HepG2 (cell line): Measurements from ENCODE around the gene CCL7. TPM values are rescaled to one million over a fixed set of nuclear protein-coding genes. Genes with fewer than 3 reads are reported as not detected.

Experiments
- AKNA ChIP-seq: sonication (generic); formaldehyde crosslinking; IDR thresholded peaks from 2 replicates; pipeline ENCODE4 v1.4.0; 2020; ENCODE audit warnings: missing genetic modification reagents, borderline replicate concordance
- FOSL1 ChIP-seq: sonication (generic); formaldehyde crosslinking; IDR thresholded peaks from 2 replicates; pipeline ENCODE4 v1.9.0; 2021; ENCODE audit warnings: missing genetic modification reagents, borderline replicate concordance
- LCORL ChIP-seq, 2 experiments: fragments of 450-650 bp in 1 of 2; sonication (generic) in 1 of 2; formaldehyde crosslinking in 1 of 2; IDR thresholded peaks; 2 replicates each; pipeline versions ENCODE4 v1.5.0 to v1.6.1; 2017 to 2020; ENCODE audit warnings: antibody characterized with exemption in 1 of 2, missing genetic modification reagents in 1 of 2
- ZNF180 ChIP-seq: sonication (generic); formaldehyde crosslinking; IDR thresholded peaks from 2 replicates; pipeline ENCODE4 v1.4.0; 2020; ENCODE audit warnings: low read depth, missing genetic modification reagents, borderline replicate concordance
- ZNF280D ChIP-seq: sonication (generic); formaldehyde crosslinking; IDR thresholded peaks from 2 replicates; pipeline ENCODE4 v1.5.1; 2020; ENCODE audit warnings: mild to moderate bottlenecking, missing genetic modification reagents
- ZSCAN12 ChIP-seq: sonication (generic); formaldehyde crosslinking; IDR thresholded peaks from 2 replicates; pipeline ENCODE4 v1.9.0; 2021; ENCODE audit warnings: mild to moderate bottlenecking, missing genetic modification reagents
- polyA plus RNA-seq, 8 experiments: library from polyadenylated mRNA; depleted of rRNA in 3 of 8; stranded (reverse) in 7 of 8; unstranded in 1 of 8; fragments of >200 nt; fragmentation: Illumina TruSeq in 4 of 8; extraction: Trizol in 4 of 8; gene quantifications; 2 replicates each; pipeline versions ENCODE4 v1.2.1 to v1.2.3, GENCODE V29; 2011 to 2016; ENCODE audit warnings: low read depth in 4 of 8, missing spikeins in 1 of 8, mixed read lengths in 1 of 8; ENCODE audit not compliant: insufficient read depth in 1 of 8
- total RNA-seq, 5 experiments: library from RNA; depleted of rRNA; stranded (reverse); fragments of >200 nt; fragmentation: Illumina TruSeq; extraction: Trizol; gene quantifications; 2 replicates each; pipeline ENCODE4 v1.2.3, GENCODE V29; 2016; ENCODE audit warnings: low read depth in 1 of 5
- TF ChIP-seq, protein P1 (sequence below): sonication (generic); formaldehyde crosslinking; IDR thresholded peaks from 2 replicates; pipeline ENCODE4 v1.8.1; 2023; ENCODE audit warnings: mild to moderate bottlenecking, missing genetic modification reagents

The CCL7 gene
- total and polyA plus RNA-seq, 2 of the 13 experiments (the other 11 are each of a cell fraction or from before 2014, with no cell fraction given), result not detected

DNA sequence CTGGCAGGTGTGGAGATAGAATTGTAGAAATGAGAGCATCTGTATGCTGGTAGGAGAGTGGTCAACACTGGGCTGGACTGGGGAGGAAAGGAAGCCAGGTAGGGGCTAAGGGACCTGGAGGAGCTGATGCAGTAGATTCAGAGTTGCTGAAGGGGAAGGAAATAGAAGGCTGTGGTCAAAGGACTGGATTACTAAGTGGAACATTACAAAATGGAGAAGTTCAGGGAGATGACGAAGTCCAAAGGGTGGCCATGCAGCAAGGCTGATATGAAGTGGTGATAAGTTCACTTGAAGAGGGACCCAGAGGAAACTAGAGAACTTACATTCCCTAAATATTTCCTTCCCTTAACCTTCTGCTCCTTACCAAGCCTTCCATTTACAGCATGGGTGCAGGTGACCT lies 23.6 kb upstream of the CCL7 start (continued):
- TF ChIP-seq ZNF280D (CRISPR knock-in tag) (no peak), AKNA (CRISPR knock-in tag) (no peak), ZSCAN12 (CRISPR knock-in tag) (no peak), FOSL1 (CRISPR knock-in tag) (no peak), LCORL (IDR thresholded peaks at IDR 0.05) (no peak), LCORL (CRISPR knock-in tag; IDR thresholded peaks at IDR 0.05) (no peak), ZNF180 (CRISPR knock-in tag) (no peak)
- TF ChIP-seq, protein P1, sequence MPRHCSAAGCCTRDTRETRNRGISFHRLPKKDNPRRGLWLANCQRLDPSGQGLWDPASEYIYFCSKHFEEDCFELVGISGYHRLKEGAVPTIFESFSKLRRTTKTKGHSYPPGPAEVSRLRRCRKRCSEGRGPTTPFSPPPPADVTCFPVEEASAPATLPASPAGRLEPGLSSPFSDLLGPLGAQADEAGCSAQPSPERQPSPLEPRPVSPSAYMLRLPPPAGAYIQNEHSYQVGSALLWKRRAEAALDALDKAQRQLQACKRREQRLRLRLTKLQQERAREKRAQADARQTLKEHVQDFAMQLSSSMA, result no peak
